Mammary epithelial cell (primary cell): ENCODE data around the gene ABCB1.

ENCODE experiments used
- CTCF ChIP-seq, 2 donors: IDR thresholded peaks in 1 of 2; conservative IDR thresholded peaks in 1 of 2; 2 replicates each; pipeline ENCODE4 v1.5.1; 2011 to 2012; ENCODE audit warnings: inconsistent platforms in 2 of 2, low read length in 2 of 2, mild to moderate bottlenecking in 2 of 2, control low read depth in 1 of 2, low read depth in 1 of 2; ENCODE audit not compliant: insufficient read depth in 1 of 2; ENCODE audit errors: extremely low read depth in 1 of 2
- EZH2 ChIP-seq: IDR thresholded peaks from 2 replicates; pipeline ENCODE4 v1.6.1; 2012; ENCODE audit warnings: low read length, inconsistent platforms, borderline replicate concordance

DNA sequence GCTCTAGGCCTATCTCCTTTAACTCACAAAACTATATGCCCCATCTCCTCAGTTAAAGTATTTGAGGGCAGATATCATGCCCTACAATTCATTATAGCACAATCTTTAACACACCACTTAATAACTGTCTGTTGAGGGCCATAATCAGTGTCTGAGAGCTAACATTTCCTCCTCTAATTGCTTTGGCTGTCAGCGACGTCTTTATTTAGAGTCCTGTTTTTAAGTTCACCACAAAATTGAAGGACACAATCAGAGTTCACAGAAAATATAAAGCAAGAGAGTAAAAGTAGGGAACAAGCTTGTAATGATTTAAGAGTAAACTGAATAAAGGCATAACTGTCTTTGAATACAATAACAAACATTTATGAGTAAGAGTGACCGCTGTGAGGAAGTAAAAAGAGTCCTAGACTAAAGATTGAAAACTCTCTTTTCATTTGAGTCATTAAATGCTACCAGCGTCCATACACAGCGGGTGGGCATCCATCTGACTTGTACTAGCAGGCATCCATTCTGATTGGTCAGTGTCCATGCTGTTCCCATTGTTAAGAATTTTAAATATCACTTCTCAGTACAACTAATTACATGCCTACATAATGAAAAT lies 86.8 kb downstream of the ABCB1 start:
- no peak for TF ChIP-seq EZH2
- no peak for TF ChIP-seq CTCF (conservative IDR thresholded peaks at IDR 0.05 in 1 of 2, IDR thresholded peaks at IDR 0.05 in 1 of 2; ENCODE audit: extremely low read depth in 1 of 2, insufficient read depth in 1 of 2, low read depth in 1 of 2, low read length in 2 of 2)
